Stimulated activated CD4-positive, alpha-beta T cell treated with anti-CD3 and anti-CD28 coated beads, Interleukin-15, amount 100 ng/mL, for 1 hour (primary cell): Measurements from ENCODE around the gene HOXD10.

Experiments
- DNase-seq, 2 donors: peaks; one replicate each; pipeline ENCODE4 v3.0.0-alpha.2; 2020; ENCODE audit warnings: low read depth in 1 of 2, low spot score in 1 of 2

Gene HOXD10

GRCh38 chr2:176094349-176094748 lies 22.2 kb upstream of the HOXD10 start:
- DNase-seq = no peak

GRCh38 chr2:176095421-176095820 lies 21.2 kb upstream of the HOXD10 start:
- no peak for DNase-seq

GRCh38 chr2:176096243-176096985 lies 20.2 kb upstream of the HOXD10 start:
- no peak for DNase-seq

DNA sequence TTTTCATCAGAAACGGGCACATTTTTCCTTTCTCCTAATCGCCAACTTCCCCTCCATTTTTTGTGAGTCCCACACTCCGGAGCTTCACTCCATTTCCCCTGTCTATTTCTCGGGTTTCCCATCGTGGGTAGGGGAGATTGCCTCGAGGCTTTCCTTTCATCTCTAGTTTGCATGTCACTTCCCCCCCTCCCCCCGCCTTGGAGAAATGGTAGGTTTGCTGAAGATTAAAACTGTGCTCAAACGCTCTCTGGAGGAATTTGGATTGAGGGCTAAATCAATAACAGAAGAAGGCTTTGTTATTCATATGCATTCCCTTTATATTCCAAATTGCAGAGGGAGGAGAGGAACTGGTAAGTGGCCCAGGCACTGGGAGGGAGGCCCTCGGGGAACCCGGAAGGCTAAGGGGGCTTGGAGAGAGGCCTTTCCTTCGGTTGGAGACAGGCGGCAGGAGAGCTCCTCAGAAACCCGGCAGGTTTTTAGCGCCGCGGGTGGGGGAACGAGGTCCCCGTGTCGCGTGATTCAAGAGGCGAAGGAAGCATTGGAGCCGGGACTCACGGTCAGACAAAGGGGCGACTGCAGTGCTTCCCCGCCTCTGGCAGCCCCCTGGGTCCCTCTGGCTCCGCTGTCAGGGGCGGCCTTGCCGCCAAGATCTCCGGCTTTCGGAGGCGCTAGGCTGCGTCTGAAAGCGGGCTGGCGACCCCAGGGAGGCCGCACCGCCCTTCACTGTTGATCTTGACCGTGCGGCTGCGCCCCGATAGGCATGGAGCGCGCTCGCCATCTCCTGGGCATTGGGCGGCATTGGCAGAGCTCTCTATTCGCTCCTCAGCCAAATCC lies 19.4 kb upstream of the HOXD10 start:
- DNase-seq = peak in 1 of 2 donors; percentile 44

GRCh38 chr2:176097820-176098365 lies 18.7 kb upstream of the HOXD10 start:
- DNase-seq = no peak

- no peak for DNase-seq
Observed at GRCh38 chr2:176098366-176099158, 18.0 kb upstream of the HOXD10 start.

DNA sequence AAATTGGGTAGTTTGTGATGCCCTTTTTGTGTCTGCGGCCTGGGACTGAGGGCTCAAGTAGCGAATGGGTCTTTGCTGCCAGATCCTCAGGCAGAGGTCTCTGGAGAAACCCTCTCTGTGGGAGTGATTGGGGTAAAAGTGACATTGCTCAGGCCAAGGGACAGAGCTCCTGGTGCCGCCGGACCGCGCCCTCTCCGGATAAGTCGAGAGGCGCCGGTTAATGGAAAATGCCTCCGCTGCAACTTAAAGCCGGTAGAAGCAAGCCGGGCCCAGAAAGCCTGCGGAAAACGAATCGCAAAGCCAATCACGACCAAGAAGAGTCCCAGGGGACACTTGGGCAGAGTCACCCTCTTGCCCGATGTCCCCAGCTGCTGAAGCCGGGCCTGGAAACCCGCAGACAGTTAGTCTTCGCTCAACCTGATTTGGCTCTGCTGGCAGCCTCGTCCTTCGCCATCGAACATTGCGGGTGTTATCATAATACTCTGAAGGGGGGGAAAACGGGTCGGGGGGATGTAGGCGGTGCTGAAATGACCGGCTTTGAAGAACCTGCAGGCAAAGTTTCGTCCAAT lies 17.3 kb upstream of the HOXD10 start:
- DNase-seq = no peak

- no peak for DNase-seq
Observed at GRCh38 chr2:176099728-176100546, 16.6 kb upstream of the HOXD10 start, which contains the start of gene HOXD12. TSS of gene HOXD12 (plus strand) at chr2:176099795. CDS start at chr2:176099802, 7 bp downstream.

- no peak for DNase-seq
Observed at GRCh38 chr2:176100547-176101140, 15.9 kb upstream of the HOXD10 start.

DNA sequence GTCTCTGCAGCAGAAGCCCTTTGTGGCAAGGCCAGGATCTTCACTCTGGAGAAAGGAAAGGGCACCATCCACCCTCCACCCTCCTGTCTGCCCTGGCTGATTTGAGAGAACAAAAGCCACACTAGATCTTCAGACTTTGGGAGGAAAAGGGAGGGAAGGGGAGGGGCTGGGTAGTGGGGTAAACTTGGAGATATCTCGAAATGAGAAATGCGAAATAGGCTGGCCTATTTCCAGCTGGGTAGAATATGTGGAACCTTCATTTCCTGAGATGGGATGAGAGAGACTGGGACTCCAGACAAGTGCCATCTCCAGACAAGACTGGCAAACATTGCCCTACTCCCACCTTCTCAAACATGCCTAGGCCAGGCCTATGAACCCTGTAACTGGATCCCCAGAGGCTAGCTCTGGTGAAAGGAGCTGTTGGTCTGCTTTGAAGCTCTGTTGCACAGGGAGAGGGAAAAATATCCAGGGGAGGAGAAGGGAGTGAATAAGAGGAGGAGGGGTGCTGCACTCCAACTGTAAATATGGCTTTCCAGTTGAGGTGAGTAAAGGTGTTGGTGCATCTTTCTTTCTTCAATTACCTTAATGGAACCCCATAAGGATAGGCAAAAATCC lies 15.3 kb upstream of the HOXD10 start:
- no peak for DNase-seq

- no peak for DNase-seq
Observed at GRCh38 chr2:176101842-176102241, 14.7 kb upstream of the HOXD10 start.

DNA sequence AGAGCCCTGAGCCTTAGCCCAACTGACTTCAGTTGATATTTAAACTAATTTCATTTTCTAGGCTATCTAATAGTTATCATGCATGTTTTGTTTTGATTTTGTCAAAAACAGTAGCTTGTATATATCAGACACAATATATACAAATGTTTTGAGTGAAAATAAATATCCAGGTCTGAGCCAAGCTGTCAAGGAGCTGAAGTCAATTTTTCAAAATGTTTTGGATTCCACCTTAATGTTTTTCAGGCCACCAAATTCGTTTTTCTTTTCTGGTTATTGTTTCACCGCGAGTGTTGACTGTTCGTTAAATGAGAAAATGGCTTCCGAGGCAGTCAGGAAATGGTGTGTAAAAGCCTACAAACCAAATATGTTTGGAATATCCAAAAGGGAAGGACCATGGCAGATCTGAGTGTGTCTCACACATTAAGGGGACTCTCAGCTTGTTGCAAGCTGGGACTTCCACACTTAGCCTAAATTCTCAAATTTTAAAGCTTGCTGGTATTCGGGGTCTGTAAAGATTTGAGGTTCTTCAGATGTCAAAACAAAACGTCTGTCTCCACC lies 14.2 kb upstream of the HOXD10 start:
- no peak for DNase-seq

DNA sequence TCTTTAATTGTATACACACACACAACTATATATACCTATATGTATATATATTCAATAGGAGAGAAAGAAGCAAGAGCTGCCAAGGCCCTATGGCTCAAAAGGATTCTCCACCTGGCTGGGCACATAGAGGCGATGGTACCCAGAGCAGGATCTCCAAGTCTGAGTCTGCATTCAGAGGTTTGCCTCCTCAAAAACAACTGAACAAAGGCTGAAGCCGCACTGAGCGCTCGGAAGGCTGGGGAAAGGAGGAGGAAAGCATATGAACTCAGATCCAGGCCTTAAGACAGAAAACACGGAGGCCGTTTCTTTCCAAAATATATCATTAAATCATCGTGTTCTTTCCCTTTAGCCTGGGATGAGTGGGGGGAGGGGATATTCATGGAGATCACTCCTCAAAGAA lies 13.4 kb upstream of the HOXD10 start:
- no peak for DNase-seq

DNA sequence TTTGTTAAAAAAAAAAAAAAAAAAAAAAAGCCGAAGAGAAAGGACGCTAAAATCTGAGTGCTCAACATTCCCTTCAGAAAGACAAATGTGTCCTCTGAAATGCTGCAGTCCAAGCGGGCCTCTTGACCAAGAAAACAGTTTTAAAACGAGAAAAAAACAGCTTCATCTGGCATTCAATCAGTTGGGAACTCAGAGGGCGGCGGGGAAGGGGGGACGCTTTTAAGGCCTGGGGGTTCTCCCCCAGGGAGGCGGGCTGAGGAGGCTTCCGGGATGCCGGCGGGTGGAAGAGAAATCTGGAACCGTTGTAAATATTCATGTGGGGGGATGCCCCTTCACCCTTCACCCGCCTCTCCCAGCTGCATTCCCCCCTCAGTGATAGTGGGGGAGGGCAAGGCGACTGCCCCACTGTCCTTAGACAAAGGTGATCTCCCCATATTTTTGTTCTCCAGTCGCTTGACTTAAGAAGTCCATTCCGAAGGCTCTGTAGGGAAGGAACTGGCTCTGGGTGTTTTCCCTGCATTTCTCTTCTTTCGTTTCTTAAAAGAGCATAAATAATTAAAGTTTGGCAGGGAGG lies 12.7 kb upstream of the HOXD10 start:
- no peak for DNase-seq

GRCh38 chr2:176104316-176105077 lies 12.1 kb upstream of the HOXD10 start:
- DNase-seq = no peak

- DNase-seq = no peak
Observed at GRCh38 chr2:176105078-176105729, 11.4 kb upstream of the HOXD10 start.
